Colonic mucosa (tissue), 4 donors: Measurements from ENCODE around the gene AUTS2. TPM values are rescaled to one million over a fixed set of nuclear protein-coding genes. Genes with fewer than 3 reads are reported as not detected.

ENCODE experiments used
- DNase-seq: peaks from one replicate; pipeline ENCODE4 v3.0.0-alpha.2; 2020
- H3K27ac ChIP-seq: fragments of 200-600 bp; one replicate; pipeline ENCODE4 v1.8.0; 2021
- H3K27me3 ChIP-seq: fragments of 200-600 bp; one replicate; pipeline ENCODE4 v1.8.0; 2021
- H3K36me3 ChIP-seq: fragments of 200-600 bp; one replicate; pipeline ENCODE4 v1.8.0; 2021
- H3K4me1 ChIP-seq: fragments of 200-600 bp; one replicate; pipeline ENCODE4 v1.8.0; 2021; ENCODE audit warnings: mild to moderate bottlenecking
- H3K4me3 ChIP-seq: fragments of 200-600 bp; one replicate; pipeline ENCODE4 v1.8.0; 2021
- H3K9ac ChIP-seq, 2 donors: one replicate each; pipeline ENCODE4 v1.7.0; 2013; ENCODE audit warnings: control low read depth in 2 of 2, low read depth in 2 of 2, low read length in 2 of 2
- H3K9me3 ChIP-seq: fragments of 200-600 bp; one replicate; pipeline ENCODE4 v1.8.0; 2021
- intact Hi-C: fragments of 100-400 bp; cut with DNase I; formaldehyde crosslinking; loops from one replicate; pipeline ENCODE4 v1.14.1; 2022
- total RNA-seq, 2 donors: library from RNA; stranded (reverse); fragmentation: NEBNext Ultra II Directional in 1 of 2; extraction: Animal tissue kit (Norgen Biotek cat#: 25700) in 1 of 2; gene quantifications; one replicate each; pipeline ENCODE4 v1.2.1, GENCODE V29; 2021
- TF ChIP-seq, protein P1 (sequence below): fragments of 200-600 bp; IDR thresholded peaks from one replicate; pipeline ENCODE4 v1.8.0; 2022; ENCODE audit warnings: antibody characterized with exemption, mild to moderate bottlenecking
- donor health status: healthy.
- donor health status: DM: no; HTN: no; CAD: no.
- donor health status: DM: no; HTN: no; CAD: no.

The AUTS2 gene
- total RNA-seq, 2 donors from 2014 or later: 39.8 to 42.3 TPM

DNA sequence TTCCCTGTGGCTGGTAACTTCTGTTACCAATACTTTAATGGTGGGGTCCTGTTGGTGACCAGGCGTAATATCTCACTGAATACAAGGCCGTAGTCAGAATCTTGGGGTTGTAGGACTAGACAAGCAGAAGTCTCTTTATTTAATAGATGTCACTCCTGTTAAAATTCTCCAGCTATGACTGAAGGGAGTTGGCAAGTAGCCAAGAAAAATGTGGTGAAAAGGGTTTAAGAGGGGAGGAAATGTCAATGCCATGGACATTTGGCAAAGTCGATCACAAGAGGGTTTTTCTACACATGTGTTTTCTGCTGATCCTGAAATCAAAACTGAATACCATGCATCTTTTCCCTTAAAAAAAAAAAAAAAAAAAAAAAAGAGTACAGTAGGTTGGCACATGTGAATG lies 533.5 kb downstream of the AUTS2 start:
- intact Hi-C loops: no loop called here
- H3K36me3 ChIP-seq: no peaks in the 10 kb centered on the region
- H3K27ac ChIP-seq: no peak overlapping the region
- no peak overlapping the region for H3K4me3 ChIP-seq
- no peak overlapping the region for H3K9ac ChIP-seq
- DNase-seq: no peak
- TF ChIP-seq, protein P1, sequence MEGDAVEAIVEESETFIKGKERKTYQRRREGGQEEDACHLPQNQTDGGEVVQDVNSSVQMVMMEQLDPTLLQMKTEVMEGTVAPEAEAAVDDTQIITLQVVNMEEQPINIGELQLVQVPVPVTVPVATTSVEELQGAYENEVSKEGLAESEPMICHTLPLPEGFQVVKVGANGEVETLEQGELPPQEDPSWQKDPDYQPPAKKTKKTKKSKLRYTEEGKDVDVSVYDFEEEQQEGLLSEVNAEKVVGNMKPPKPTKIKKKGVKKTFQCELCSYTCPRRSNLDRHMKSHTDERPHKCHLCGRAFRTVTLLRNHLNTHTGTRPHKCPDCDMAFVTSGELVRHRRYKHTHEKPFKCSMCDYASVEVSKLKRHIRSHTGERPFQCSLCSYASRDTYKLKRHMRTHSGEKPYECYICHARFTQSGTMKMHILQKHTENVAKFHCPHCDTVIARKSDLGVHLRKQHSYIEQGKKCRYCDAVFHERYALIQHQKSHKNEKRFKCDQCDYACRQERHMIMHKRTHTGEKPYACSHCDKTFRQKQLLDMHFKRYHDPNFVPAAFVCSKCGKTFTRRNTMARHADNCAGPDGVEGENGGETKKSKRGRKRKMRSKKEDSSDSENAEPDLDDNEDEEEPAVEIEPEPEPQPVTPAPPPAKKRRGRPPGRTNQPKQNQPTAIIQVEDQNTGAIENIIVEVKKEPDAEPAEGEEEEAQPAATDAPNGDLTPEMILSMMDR: no peak
- H3K27me3 ChIP-seq: no peaks in the 10 kb centered on the region
- no peaks in the 10 kb centered on the region for H3K9me3 ChIP-seq
- H3K4me1 ChIP-seq: no peaks in the 10 kb centered on the region

DNA sequence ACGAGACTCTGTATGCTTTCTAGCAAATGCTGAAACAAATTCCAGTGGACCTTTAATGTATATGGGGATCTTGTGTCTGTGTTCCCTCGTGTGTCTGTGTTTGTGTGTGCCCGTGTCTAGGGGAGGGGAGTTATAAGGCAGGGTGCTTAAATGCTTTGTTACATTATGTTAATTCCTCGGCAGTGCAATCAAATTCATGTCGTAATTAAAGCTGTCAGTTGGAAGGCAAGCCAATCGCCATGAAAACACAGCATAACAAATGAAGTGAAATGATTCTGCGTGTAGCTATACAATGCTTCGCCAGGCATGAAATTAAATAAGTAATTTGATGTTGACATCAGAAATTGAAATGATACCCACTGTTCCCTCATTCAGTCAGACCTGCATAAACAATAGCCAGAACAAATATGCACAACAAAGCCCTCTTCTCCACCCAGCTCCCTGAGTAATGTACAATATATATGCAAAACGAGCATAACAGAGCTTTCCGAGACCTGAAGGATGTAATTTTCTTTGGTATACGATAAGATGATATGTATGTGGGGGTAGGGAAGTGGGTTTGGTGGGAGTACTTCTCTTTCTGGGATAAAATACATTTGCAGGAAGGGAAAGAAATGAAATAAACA lies 534.1 kb downstream of the AUTS2 start:
- intact Hi-C loops: no loop called here
- H3K27ac ChIP-seq: no peak overlapping the region
- TF ChIP-seq, protein P1: no peak
- no peaks in the 10 kb centered on the region for H3K27me3 ChIP-seq
- H3K4me3 ChIP-seq: no peak overlapping the region
- no peaks in the 10 kb centered on the region for H3K4me1 ChIP-seq
- no peak for DNase-seq
- no peaks in the 10 kb centered on the region for H3K36me3 ChIP-seq
- no peaks in the 10 kb centered on the region for H3K9me3 ChIP-seq
- no peak overlapping the region for H3K9ac ChIP-seq

DNA sequence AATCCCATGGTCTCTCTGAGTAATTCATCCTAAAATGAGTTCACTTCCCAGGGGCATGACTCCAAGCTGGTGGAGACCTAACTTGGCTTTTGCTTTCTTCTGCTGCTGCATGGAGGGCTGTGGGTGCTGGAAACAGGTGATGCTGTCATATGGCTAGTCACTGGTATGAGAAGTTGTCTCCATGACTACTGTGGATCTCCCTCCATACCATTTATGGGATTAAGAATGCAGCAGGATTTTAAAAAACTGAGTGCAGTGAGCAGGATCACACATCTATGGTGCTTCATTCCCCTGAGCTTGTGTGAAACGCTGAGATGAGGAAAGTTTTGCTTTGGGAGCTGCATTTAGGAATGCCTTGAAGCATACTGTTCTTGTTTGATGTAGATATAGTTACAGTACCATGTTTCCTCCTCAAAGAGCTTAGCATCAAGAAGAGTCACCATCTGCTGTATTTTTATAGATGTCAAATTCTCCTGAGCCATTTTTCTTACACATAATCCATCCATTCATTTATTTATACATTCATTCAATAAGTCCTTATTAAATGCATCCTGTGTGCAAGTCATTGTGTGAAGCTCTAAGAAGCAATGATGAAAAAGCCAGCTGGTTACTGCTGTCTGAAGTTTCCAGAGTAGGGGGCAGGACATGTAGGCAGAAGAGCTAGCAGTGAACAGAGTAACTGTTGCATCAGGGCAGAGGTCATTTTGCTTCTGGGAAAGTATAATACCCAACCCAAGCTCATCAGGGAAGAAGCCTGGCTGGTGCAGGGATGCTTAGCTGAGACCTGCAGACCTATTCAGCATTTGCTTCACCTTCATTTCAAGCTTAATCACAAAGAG lies 534.8 kb downstream of the AUTS2 start:
- TF ChIP-seq, protein P1: no peak
- Histone ChIP-seq H3K27me3 (no peaks in the 10 kb centered on the region), H3K4me3 (no peak overlapping the region), H3K36me3 (no peaks in the 10 kb centered on the region), H3K9ac (no peak overlapping the region), H3K4me1 (no peaks in the 10 kb centered on the region), H3K27ac (no peak overlapping the region), H3K9me3 (no peaks in the 10 kb centered on the region)
- DNase-seq: no peak
- intact Hi-C loops: no loop called here

DNA sequence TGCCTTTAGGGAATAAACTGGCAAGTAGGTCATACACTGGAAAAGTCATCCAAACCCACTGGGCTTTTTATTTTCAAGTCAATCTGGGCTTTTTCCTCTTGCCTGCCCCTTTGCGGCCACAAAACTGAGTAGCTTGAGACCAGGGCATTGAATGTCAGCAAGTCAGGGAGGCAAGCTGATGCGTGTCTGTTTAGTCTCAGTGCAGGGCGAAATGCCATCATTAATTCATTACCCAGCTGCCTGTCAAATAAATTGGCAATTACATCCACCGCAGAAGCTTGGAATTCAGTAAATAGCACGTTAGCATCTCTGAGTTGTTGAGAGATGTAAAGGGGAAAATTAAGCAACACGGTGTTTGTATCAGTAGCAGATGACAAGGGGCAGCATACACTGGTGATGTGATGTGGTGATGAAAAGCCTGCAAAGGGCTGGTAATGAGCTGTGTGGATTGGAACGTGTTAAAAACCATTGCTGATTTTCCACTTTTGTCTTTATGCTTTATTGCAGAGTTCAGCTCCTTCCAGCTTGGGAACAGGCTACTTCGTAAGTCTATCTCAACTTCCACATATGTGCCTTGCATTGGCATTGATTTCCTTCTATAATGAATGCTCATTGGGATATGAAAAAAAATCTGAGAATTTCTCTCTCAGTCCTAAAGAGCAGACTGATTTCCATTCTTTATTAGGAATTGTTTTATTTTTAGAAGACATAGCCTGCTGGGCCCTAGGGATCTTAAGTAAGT lies 535.9 kb downstream of the AUTS2 start:
- Histone ChIP-seq H3K27ac (no peak overlapping the region), H3K36me3 (no peaks in the 10 kb centered on the region), H3K27me3 (no peaks in the 10 kb centered on the region), H3K9me3 (no peaks in the 10 kb centered on the region), H3K9ac (no peak overlapping the region), H3K4me3 (no peak overlapping the region), H3K4me1 (no peaks in the 10 kb centered on the region)
- intact Hi-C loops: no loop called here
- TF ChIP-seq, protein P1: no peak
- no peak for DNase-seq

DNA sequence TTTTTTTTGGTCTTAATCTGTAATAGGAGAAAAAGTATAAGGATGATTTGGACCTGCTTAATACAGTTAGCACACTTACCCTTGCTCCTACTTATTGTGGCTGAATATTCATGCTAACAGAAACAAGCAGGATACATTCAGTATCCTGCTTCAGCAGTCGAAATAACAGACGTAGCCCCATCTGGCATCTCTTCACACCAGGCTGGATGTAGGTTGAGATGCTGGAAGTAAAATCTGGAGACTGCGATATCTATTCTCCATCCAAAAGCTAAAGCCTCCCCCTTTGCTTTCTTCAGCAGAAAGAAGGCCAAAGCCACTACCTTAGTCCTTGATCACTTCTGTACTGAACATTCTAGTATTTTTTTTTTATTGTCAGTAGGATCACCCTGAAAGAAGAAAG lies 537.4 kb downstream of the AUTS2 start:
- TF ChIP-seq, protein P1: no peak
- Histone ChIP-seq H3K4me3 (no peak overlapping the region), H3K27me3 (no peaks in the 10 kb centered on the region), H3K27ac (no peak overlapping the region), H3K36me3 (no peaks in the 10 kb centered on the region), H3K4me1 (no peaks in the 10 kb centered on the region), H3K9ac (no peak overlapping the region), H3K9me3 (no peaks in the 10 kb centered on the region)
- DNase-seq: no peak
- intact Hi-C loops: no loop called here
